K562 (cell line): Measurements from ENCODE around the gene OPN5. TPM values are rescaled to one million over a fixed set of nuclear protein-coding genes. Genes with fewer than 3 reads are reported as not detected.

Source experiments
- ATAC-seq: fragments of 200-7000 bp; cut with Tn5 transposase; 3 replicates; pipeline ENCODE4 v1.9.1; 2020; ENCODE audit warnings: moderate library complexity
- BruUV-seq: library from RNA; stranded (reverse); fragments of 400-500 nt; replicated peaks from 2 replicates; lab custom pipeline; 2021; lab: Mats Ljungman, UMichigan
- CTCF ChIA-PET: fragments of 300-600 bp; formaldehyde crosslinking; extraction: SDS; loops from one replicate; lab custom pipeline; 2021; ENCODE audit warnings: low intra/inter-chr PET ratio; lab: Yijun Ruan, JAX
- POLR2A ChIA-PET: fragments of 300-600, 350-650 bp; sonication (Branson Sonifier 250); formaldehyde crosslinking; extraction: SDS; loops from one replicate; lab custom pipeline; 2021; ENCODE audit warnings: antibody characterized with exemption, inconsistent platforms; lab: Yijun Ruan, JAX
- DNase-seq, 4 experiments: peaks; one replicate each; pipeline versions ENCODE4 v3.0.0 to v3.0.0-alpha.2; 2011 to 2018; ENCODE audit warnings: low spot score in 3 of 4, mixed read lengths in 3 of 4; ENCODE audit errors: extremely low read depth in 1 of 4
- FAIRE-seq: peaks from 2 replicates; lab custom pipeline; 2011; peaks lifted over from hg19 to GRCh38; lab: Jason Lieb, UNC
- H2AFZ ChIP-seq: 2 replicates; pipeline ENCODE4 v1.6.0; 2011; ENCODE audit warnings: low read depth, low read length, control low read depth, inconsistent platforms
- H3K27ac ChIP-seq: fragments of 200-600 bp; 3 replicates; pipeline ENCODE4 v1.8.0; 2011; ENCODE audit warnings: low read depth, mild to moderate bottlenecking, control low read depth, inconsistent platforms, low read length, moderate library complexity, mixed read lengths; ENCODE audit errors: extremely low read depth
- H3K27me3 ChIP-seq, 2 experiments: fragments of 300-600 bp in 1 of 2; 2 replicates in 1 of 2; 3 replicates in 1 of 2; pipeline versions ENCODE4 v1.6.0 to v1.8.0; 2011; ENCODE audit warnings: inconsistent platforms in 2 of 2, low read length in 2 of 2, mild to moderate bottlenecking in 1 of 2, mixed read lengths in 1 of 2, moderate library complexity in 1 of 2; ENCODE audit not compliant: control insufficient read depth in 2 of 2, insufficient read depth in 2 of 2
- H3K36me3 ChIP-seq: fragments of 300-600 bp; 3 replicates; pipeline ENCODE4 v1.8.0; 2011; ENCODE audit warnings: mild to moderate bottlenecking, low read length, inconsistent platforms; ENCODE audit not compliant: control insufficient read depth, insufficient read depth
- H3K4me1 ChIP-seq, 2 experiments: fragments of 200-600 bp in 1 of 2; replicated peaks in 1 of 2; 2 replicates in 1 of 2; 3 replicates in 1 of 2; pipeline versions ENCODE4 v1.5.1 to v1.8.0; 2011; ENCODE audit warnings: inconsistent platforms in 2 of 2, low read length in 2 of 2, mild to moderate bottlenecking in 1 of 2, mixed read lengths in 1 of 2, moderate library complexity in 1 of 2; ENCODE audit not compliant: control insufficient read depth in 2 of 2, insufficient read depth in 2 of 2
- H3K4me2 ChIP-seq: 2 replicates; pipeline ENCODE4 v1.6.1; 2011; ENCODE audit warnings: low read length, control low read depth, inconsistent platforms, mixed read lengths; ENCODE audit not compliant: insufficient read depth
- H3K4me3 ChIP-seq: fragments of 200-600 bp; sonication (generic), shearing (Covaris generic); 2 replicates; pipeline ENCODE4 v1.5.1; 2016; ENCODE audit warnings: control low read depth, inconsistent platforms
- H3K79me2 ChIP-seq: fragments of 200-600 bp; 3 replicates; pipeline ENCODE4 v1.8.0; 2011; ENCODE audit warnings: low read length, inconsistent platforms; ENCODE audit not compliant: control insufficient read depth, insufficient read depth
- H3K9ac ChIP-seq, 2 experiments: 2 replicates each; pipeline versions ENCODE4 v1.6.0 to v1.6.1; 2011; ENCODE audit warnings: low read depth in 2 of 2, low read length in 2 of 2, control low read depth in 1 of 2, inconsistent platforms in 1 of 2, mild to moderate bottlenecking in 1 of 2, mixed read lengths in 1 of 2; ENCODE audit not compliant: insufficient read depth in 1 of 2
- H3K9me1 ChIP-seq: one replicate; pipeline ENCODE4 v1.6.0; 2011; ENCODE audit warnings: inconsistent platforms, mild to moderate bottlenecking, low read length, moderate library complexity; ENCODE audit not compliant: control insufficient read depth, insufficient read depth
- H3K9me3 ChIP-seq: replicated peaks from 2 replicates; pipeline ENCODE4 v1.5.1; 2011; ENCODE audit warnings: low read depth, low read length, inconsistent platforms; ENCODE audit not compliant: control insufficient read depth, insufficient read depth
- H4K20me1 ChIP-seq: replicated peaks from 2 replicates; pipeline ENCODE4 v1.6.1; 2011; ENCODE audit warnings: low read length, inconsistent platforms, mixed read lengths; ENCODE audit not compliant: control insufficient read depth, insufficient read depth
- BRD4 ChIP-seq: fragments of 200-600 bp; sonication (generic); IDR thresholded peaks from 2 replicates; pipeline ENCODE4 v1.6.1; 2017; ENCODE audit warnings: inconsistent platforms
- HDGF ChIP-seq: fragments of 450-650 bp; IDR thresholded peaks from 2 replicates; pipeline ENCODE4 v1.6.1; 2016
- HMGN3 ChIP-seq: IDR thresholded peaks from 2 replicates; pipeline ENCODE4 v1.6.1; 2011; ENCODE audit warnings: borderline replicate concordance, low read depth, mild to moderate bottlenecking, mixed read lengths, low read length; ENCODE audit not compliant: insufficient read length; ENCODE audit errors: extremely low read depth
- JUND ChIP-seq, 2 experiments: IDR thresholded peaks; 2 replicates in 1 of 2; 3 replicates in 1 of 2; pipeline ENCODE4 v1.6.1; 2011; ENCODE audit warnings: borderline replicate concordance in 2 of 2, low read depth in 2 of 2, low read length in 2 of 2, improper control_type of control experiment in 1 of 2, missing biosample characterization in 1 of 2, missing genetic modification characterization in 1 of 2, missing genetic modification reagents in 1 of 2
- ZFX ChIP-seq: sonication (generic); formaldehyde crosslinking; IDR thresholded peaks from 2 replicates; pipeline ENCODE4 v1.8.0; 2022; ENCODE audit warnings: mild to moderate bottlenecking, missing genetic modification reagents, moderate library complexity
- ZKSCAN1 ChIP-seq: fragments of 150-350 bp; IDR thresholded peaks from 2 replicates; pipeline ENCODE4 v1.6.1; 2016; ENCODE audit warnings: low read depth, low read length
- ZNF121 ChIP-seq: sonication (generic); formaldehyde crosslinking; conservative IDR thresholded peaks from 2 replicates; pipeline ENCODE4 v1.8.0; 2022; ENCODE audit warnings: missing genetic modification reagents
- ZNF175 ChIP-seq: fragments of 200-800 bp; sonication (Bioruptor generic); IDR thresholded peaks from 2 replicates; pipeline ENCODE4 v1.6.1; 2016; ENCODE audit warnings: low read depth, mild to moderate bottlenecking, missing genetic modification characterization, missing compliant biosample characterization
- ZNF584 ChIP-seq: fragments of 200-800 bp; sonication (Bioruptor generic); IDR thresholded peaks from 2 replicates; pipeline ENCODE4 v1.6.1; 2016; ENCODE audit warnings: low read depth, mild to moderate bottlenecking, missing genetic modification characterization, missing compliant biosample characterization
- WGBS: fragments of 100-300 bp; shearing (Covaris generic); methylation state at CpG from one replicate; pipeline ENCODE4 v1.1.6; 2016; ENCODE audit warnings: low coverage, mixed read lengths; ENCODE audit not compliant: insufficient coverage; ENCODE audit errors: missing lambda C conversion rate; 5-methylcytosine and 5-hydroxymethylcytosine counted together
- in situ Hi-C: fragments of 300-500 bp; cut with MboI; formaldehyde crosslinking; loops from 4 replicates; pipeline ENCODE4 v1.15.0; 2018; ENCODE audit warnings: inconsistent platforms, mixed read lengths
- intact Hi-C: fragments of 100-400 bp; cut with micrococcal nuclease; formaldehyde crosslinking; loops from 2 replicates; pipeline ENCODE4 v1.14.2; 2022
- polyA plus RNA-seq, 8 experiments: library from polyadenylated mRNA; depleted of rRNA in 4 of 8; stranded (reverse) in 5 of 8; unstranded in 3 of 8; fragments of >200 nt; fragmentation: Nextera tagmentation in 2 of 8; fragmentation: Illumina TruSeq in 1 of 8; extraction: Ambion mirVana in 2 of 8; extraction: Trizol in 1 of 8; gene quantifications; 2 replicates each; pipeline versions ENCODE4 v1.2.1 to v1.2.3, GENCODE V29; 2011 to 2014; ENCODE audit warnings: inconsistent platforms in 1 of 8, missing spikeins in 1 of 8
- total RNA-seq, 7 experiments: library from RNA; depleted of rRNA in 6 of 7; stranded (reverse); fragments of >200 nt in 6 of 7; fragmentation: Illumina TruSeq in 2 of 7; extraction: Trizol in 2 of 7; gene quantifications; 2 replicates each; pipeline versions ENCODE4 v1.2.1 to v1.2.3, GENCODE V29; 2011 to 2021; ENCODE audit warnings: low replicate concordance in 1 of 7

Gene OPN5
- total and polyA plus RNA-seq, 9 of the 15 experiments (the other 6 are each of a cell fraction or from before 2014, with no cell fraction given), result not detected

DNA sequence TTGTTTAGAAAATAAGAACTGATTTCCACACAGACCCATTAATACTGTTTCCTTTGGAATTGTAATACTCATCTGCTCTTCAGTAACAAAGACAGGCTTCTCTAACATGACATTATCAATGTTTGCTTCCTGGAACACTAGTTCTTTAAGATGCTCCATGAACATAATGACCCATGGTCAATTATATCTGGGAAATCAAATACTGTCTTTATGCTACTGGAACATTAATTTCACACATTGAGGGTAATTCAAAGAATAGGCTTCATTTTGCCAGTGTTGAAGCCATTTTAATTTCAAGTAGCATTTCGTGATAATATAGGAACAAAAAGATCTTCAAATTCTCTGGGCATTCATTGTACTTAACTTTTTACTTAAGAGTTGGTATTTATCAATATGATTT is 80.9 kb downstream of the OPN5 start:
- FAIRE-seq (no peak), ATAC-seq (no peak), DNase-seq (no peak)
- Histone ChIP-seq H3K27ac (no peak overlapping the region), H2AFZ (no peak overlapping the region), H3K9me1 (no peaks in the 10 kb centered on the region), H4K20me1 (no peaks in the 10 kb centered on the region), H3K9ac (no peak overlapping the region), H3K4me3 (no peak overlapping the region), H3K36me3 (no peaks in the 10 kb centered on the region), H3K4me2 (no peak overlapping the region), H3K27me3 (no peaks in the 10 kb centered on the region), H3K79me2 (no peaks in the 10 kb centered on the region), H3K4me1 (no peaks in the 10 kb centered on the region), H3K9me3 (no peaks in the 10 kb centered on the region)
- in situ Hi-C loops, result no loop called here
- WGBS, result 0% methylated on average over 1 of the region's 1 CpG
- POLR2A ChIA-PET, result no interaction called here
- CTCF ChIA-PET, result no interaction called here
- intact Hi-C loops, result no loop called here
- TF ChIP-seq ZNF175 (CRISPR knock-in tag), result no peak
- TF ChIP-seq ZNF584, result no peak
- no peak for TF ChIP-seq JUND (IDR thresholded peaks at IDR 0.05; ENCODE audit: borderline replicate concordance, low read depth, low read length)
- no peak for TF ChIP-seq JUND (tag; IDR thresholded peaks at IDR 0.05; ENCODE audit: borderline replicate concordance, low read depth, low read length)
- no peak for TF ChIP-seq ZFX (CRISPR knock-in tag)
- TF ChIP-seq HMGN3, result no peak
- no peak for TF ChIP-seq HDGF
- TF ChIP-seq ZKSCAN1, result no peak
- no peak for TF ChIP-seq BRD4
- TF ChIP-seq ZNF121 (CRISPR knock-in tag), result no peak
- BruUV-seq, result no TSS peak
